Naive B cell (primary cell): ENCODE data around the gene BEX1. TPM values are rescaled to one million over a fixed set of nuclear protein-coding genes. Genes with fewer than 3 reads are reported as not detected.
"Not testable (repeated sequence)": the region's sequence is repeated elsewhere in the genome, so short reads cannot be mapped to it uniquely, and the experiment has no call there.

Experiments used
- ATAC-seq, 2 donors: fragments of 150-1000 bp; cut with Tn5 transposase; 2 replicates each; pipeline ENCODE4 v1.10.0; 2021; ENCODE audit warnings: low read depth in 2 of 2, mild to moderate bottlenecking in 2 of 2, moderate library complexity in 2 of 2
- DNase-seq: peaks from one replicate; pipeline ENCODE4 v3.0.0; 2022
- H3K27ac Mint-ChIP-seq, 6 donors: one replicate each; pipeline ENCODE4 v1.8.0; 2020 to 2022; ENCODE audit warnings: mild to moderate bottlenecking in 6 of 6, mixed read lengths in 6 of 6, moderate library complexity in 5 of 6, inconsistent platforms in 2 of 6
- H3K27me3 Mint-ChIP-seq, 3 donors: one replicate each; pipeline ENCODE4 v1.8.0; 2021 to 2022; ENCODE audit warnings: mixed read lengths in 3 of 3, mild to moderate bottlenecking in 1 of 3
- H3K36me3 Mint-ChIP-seq, 2 donors: one replicate each; pipeline ENCODE4 v1.8.0; 2020 to 2022; ENCODE audit warnings: mixed read lengths in 2 of 2, inconsistent platforms in 1 of 2, mild to moderate bottlenecking in 1 of 2
- H3K4me1 Mint-ChIP-seq, 3 donors: one replicate each; pipeline ENCODE4 v1.8.0; 2020 to 2022; ENCODE audit warnings: mixed read lengths in 3 of 3, inconsistent platforms in 1 of 3, mild to moderate bottlenecking in 1 of 3, moderate library complexity in 1 of 3
- H3K4me3 Mint-ChIP-seq, 8 donors: one replicate each; pipeline ENCODE4 v1.8.0; 2020 to 2022; ENCODE audit warnings: mild to moderate bottlenecking in 8 of 8, mixed read lengths in 8 of 8, moderate library complexity in 8 of 8, inconsistent platforms in 2 of 8
- H3K9me3 Mint-ChIP-seq, 7 donors: one replicate each; pipeline ENCODE4 v1.8.0; 2020 to 2022; ENCODE audit warnings: mixed read lengths in 7 of 7, mild to moderate bottlenecking in 5 of 7, inconsistent platforms in 2 of 7, moderate library complexity in 1 of 7
- polyA plus RNA-seq, 6 donors: library from polyadenylated mRNA; unstranded; fragments of 300-500 nt; fragmentation: Illumina TruSeq; gene quantifications; one replicate each; pipeline ENCODE4 v1.2.3, GENCODE V29; 2021; ENCODE audit warnings: low read depth in 6 of 6

BEX1 gene
- polyA plus RNA-seq, 6 donors from 2014 or later = 0.45 to 1.1 (median 1.0) TPM; not detected in 3

DNA sequence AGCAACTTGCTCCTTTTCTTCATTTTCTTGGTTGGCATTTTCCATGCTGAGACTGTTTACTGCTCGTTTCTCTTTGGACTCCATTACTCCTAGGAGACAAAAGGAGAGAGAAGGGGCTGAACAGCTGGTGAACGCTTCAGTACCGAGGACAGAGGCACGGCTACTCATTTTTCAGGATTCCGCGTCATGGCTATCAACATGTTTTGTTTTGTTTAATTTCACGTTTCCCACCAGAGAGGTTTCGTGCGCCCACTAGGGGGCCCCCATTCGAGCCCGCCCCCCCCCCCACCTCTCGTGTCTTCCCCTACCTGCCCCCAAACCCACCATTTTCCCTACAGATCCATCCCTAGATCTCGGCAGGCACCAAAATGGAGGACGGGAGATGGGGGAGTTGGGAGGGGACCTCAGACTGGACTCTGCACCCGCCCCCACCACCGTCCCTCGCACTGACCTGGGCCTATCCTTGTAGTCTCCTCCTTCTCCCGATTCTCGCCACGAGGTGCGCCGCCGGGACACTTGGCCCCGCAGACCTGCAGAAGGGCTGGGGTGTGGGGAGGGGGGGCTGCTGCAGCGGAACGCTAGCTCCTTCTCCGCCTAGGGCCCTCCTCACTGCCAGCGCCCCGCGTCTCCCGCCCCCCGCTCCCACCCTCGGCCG is 653 bp downstream of the BEX1 start:
- DNase-seq (no peak), ATAC-seq (no peak)
- H3K27me3 Mint-ChIP-seq = peaks cover 6 to 29% (median 22%) of the 10 kb centered on the region in 3 donors
- no peaks in the 10 kb centered on the region for H3K36me3 Mint-ChIP-seq
- H3K4me3 Mint-ChIP-seq = peak overlapping the region in 5 of 8 donors; percentile 37 to 74 (median 51)
- H3K4me1 Mint-ChIP-seq = peaks cover 3 to 5% (median 4%) of the 10 kb centered on the region in 3 donors
- H3K9me3 Mint-ChIP-seq = peaks cover 0 to 13% (median 0%) of the 10 kb centered on the region in 7 donors
- H3K27ac Mint-ChIP-seq = no peak overlapping the region

DNA sequence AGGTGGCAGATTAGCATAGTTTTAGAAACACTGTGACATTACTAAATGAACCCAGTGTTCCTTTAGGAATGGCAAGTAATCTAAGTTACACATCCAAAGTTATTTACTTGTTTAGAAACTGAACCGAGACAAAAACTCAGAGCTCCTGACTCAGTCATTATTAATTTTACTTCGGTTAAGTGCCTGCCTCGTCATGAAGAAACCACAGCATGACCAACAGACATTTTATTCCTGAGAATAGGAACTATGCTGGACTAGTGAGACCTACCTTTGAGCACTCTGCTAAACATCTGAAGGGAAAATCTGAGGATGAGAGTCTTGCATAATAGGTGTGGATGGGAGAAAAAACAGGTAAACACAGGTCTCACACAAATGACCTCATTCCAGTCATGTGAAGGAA is 2.5 kb downstream of the BEX1 start:
- Mint-ChIP-seq H3K27me3 (peaks cover 10 to 45% (median 22%) of the 10 kb centered on the region in 3 donors), H3K9me3 (peaks cover 0 to 12% (median 0%) of the 10 kb centered on the region in 7 donors), H3K4me3 (no peak overlapping the region), H3K36me3 (no peaks in the 10 kb centered on the region), H3K27ac (no peak overlapping the region), H3K4me1 (peaks cover 3 to 5% (median 4%) of the 10 kb centered on the region in 3 donors)
- no peak for DNase-seq
- no peak for ATAC-seq

- DNase-seq (no peak), ATAC-seq (no peak)
- Mint-ChIP-seq H3K4me1 (peaks cover 0 to 5% (median 0%) of the 10 kb centered on the region in 3 donors), H3K27ac (no peak overlapping the region), H3K9me3 (peaks cover 0 to 7% (median 0%) of the 10 kb centered on the region in 7 donors), H3K4me3 (no peak overlapping the region), H3K36me3 (no peaks in the 10 kb centered on the region), H3K27me3 (peaks cover 0 to 17% (median 3%) of the 10 kb centered on the region in 3 donors)
Measured at GRCh38 chrX:103056902-103057301, 7.1 kb downstream of the BEX1 start.

DNA sequence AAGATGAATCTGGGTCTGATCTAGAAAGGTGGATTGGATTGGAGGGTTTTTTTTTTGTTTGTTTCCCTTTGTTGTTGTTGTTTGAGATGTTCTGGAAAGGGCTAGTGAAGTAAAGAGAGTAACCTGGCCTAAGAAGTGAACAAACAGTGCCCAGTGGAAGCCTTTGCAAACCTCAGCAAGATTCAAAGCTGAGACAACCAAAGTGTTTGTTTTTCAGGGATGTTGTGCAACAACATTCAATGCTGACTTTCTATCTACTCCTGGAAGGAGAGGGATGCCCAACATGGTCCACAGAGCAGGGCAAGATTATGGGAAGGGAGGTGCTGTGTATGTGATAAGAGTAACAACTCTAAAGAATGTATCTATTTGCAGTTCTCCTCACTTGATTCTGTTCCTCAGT is 11.3 kb downstream of the BEX1 start:
- Mint-ChIP-seq H3K27ac (no peak overlapping the region), H3K9me3 (peaks cover 0 to 7% (median 0%) of the 10 kb centered on the region in 7 donors), H3K4me3 (no peak overlapping the region), H3K4me1 (peaks cover 0 to 5% (median 0%) of the 10 kb centered on the region in 3 donors), H3K36me3 (no peaks in the 10 kb centered on the region), H3K27me3 (peaks cover 3 to 19% (median 5%) of the 10 kb centered on the region in 3 donors)
- DNase-seq (no peak), ATAC-seq (no peak)

DNA sequence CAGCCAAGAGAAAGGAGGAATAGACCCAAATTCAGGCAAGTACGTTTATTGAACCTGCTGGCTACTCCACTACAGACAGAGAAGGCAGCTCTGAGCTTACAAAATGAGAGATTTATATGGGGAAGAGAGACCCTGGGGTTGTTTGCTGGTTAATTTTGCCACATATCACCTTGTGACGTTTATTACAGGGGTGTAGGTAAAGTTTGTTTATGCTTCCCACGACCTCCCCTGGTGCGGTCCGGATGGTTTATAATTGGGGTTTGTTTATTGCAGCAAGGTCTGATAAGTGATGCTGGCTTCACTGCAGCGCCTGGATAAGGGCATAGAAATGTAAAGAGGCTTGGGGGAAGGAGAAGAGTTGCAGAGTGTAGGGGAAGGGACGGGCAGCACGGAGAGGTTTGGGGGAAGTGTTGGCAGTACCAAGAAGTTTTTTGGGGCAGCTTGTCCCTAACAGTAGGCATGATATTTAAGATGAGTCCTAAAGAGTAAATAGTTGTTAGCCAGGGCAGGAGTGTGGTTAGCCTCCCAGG is 12.6 kb downstream of the BEX1 start:
- H3K27ac Mint-ChIP-seq = no peak overlapping the region
- H3K36me3 Mint-ChIP-seq = peaks cover 0 to 7% of the 10 kb centered on the region in 2 donors
- peak overlapping the region in 1 of 8 donors; percentile 48 for H3K4me3 Mint-ChIP-seq
- no peak for ATAC-seq
- DNase-seq = no peak
- peaks cover 0 to 5% (median 0%) of the 10 kb centered on the region in 3 donors for H3K4me1 Mint-ChIP-seq
- H3K9me3 Mint-ChIP-seq = peaks cover 0 to 13% (median 4%) of the 10 kb centered on the region in 7 donors
- peaks cover 0 to 10% (median 5%) of the 10 kb centered on the region in 3 donors for H3K27me3 Mint-ChIP-seq

DNA sequence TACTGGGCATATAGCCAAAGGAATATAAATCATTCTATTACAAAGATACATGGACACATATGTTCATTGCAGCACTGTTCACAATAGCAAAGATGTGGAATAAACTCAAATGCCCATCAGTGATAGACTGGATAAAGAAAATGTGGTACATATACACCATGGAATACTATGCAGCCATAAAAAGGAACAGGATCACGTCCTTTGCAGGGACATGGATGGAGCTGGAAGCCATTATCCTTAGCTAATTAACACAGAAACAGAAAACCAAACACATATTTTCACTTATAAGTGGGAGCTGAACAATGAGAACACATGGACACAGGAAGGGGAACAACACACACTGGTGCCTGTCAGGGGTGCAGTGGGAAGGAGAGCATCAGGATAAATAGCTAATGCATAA is 30.6 kb downstream of the BEX1 start:
- not testable (repeated sequence) for H3K27me3 Mint-ChIP-seq, H3K4me1 Mint-ChIP-seq, H3K4me3 Mint-ChIP-seq, ATAC-seq, H3K36me3 Mint-ChIP-seq, DNase-seq
- peaks cover 0 to 11% (median 2%) of the 10 kb centered on the region in 7 donors for H3K9me3 Mint-ChIP-seq
- H3K27ac Mint-ChIP-seq = peak overlapping the region in 1 of 6 donors; percentile 67

- H3K27me3 Mint-ChIP-seq = no peaks in the 10 kb centered on the region
- ATAC-seq (no peak), DNase-seq (no peak)
- H3K9me3 Mint-ChIP-seq = peaks cover 0 to 3% (median 0%) of the 10 kb centered on the region in 7 donors
- H3K4me1 Mint-ChIP-seq = no peaks in the 10 kb centered on the region
- no peak overlapping the region for H3K27ac Mint-ChIP-seq
- H3K4me3 Mint-ChIP-seq = no peak overlapping the region
- H3K36me3 Mint-ChIP-seq = no peaks in the 10 kb centered on the region
Measured at GRCh38 chrX:103017542-103017941, 46.4 kb downstream of the BEX1 start.

- H3K4me3 Mint-ChIP-seq = peak overlapping the region in 1 of 8 donors; percentile 45
- H3K9me3 Mint-ChIP-seq = peaks cover 0 to 1% (median 0%) of the 10 kb centered on the region in 7 donors
- ATAC-seq = no peak
- no peak for DNase-seq
- H3K4me1 Mint-ChIP-seq = no peaks in the 10 kb centered on the region
- no peaks in the 10 kb centered on the region for H3K27me3 Mint-ChIP-seq
- no peak overlapping the region for H3K27ac Mint-ChIP-seq
- H3K36me3 Mint-ChIP-seq = no peaks in the 10 kb centered on the region
Measured at GRCh38 chrX:103012945-103013344, 51.0 kb downstream of the BEX1 start.

Other genes with a start within 250 kb of the BEX1 start
- not detected for gene RAB40AL, start 126.9 kb downstream of the BEX1 start, polyA plus RNA-seq
- gene NXF3, start 29.0 kb upstream of the BEX1 start, polyA plus RNA-seq = not detected
- 100 to 1,000 TPM in 1 of 6 donors, 10 to 100 TPM in 5; 69.7 to 102 (median 78.0) TPM for gene BEX4, start 150.9 kb upstream of the BEX1 start, polyA plus RNA-seq
- gene TCEAL8, start 191.0 kb upstream of the BEX1 start, polyA plus RNA-seq = 10 to 100 TPM; 34.1 to 64.1 (median 53.4) TPM
- gene TCEAL5, start 212.6 kb upstream of the BEX1 start, polyA plus RNA-seq = not detected
- gene BEX2, start 246.8 kb upstream of the BEX1 start, polyA plus RNA-seq = 10 to 100 TPM; 42.8 to 74.0 (median 49.9) TPM